Glutamatergic neuron (in vitro differentiated cells): ENCODE data around the gene OSGEPL1. TPM values are rescaled to one million over a fixed set of nuclear protein-coding genes. Genes with fewer than 3 reads are reported as not detected.
A peak's percentile ranks its signal among the peaks of the same experiment; 100 is the strongest.

Source experiments
- DNase-seq: peaks from one replicate; pipeline ENCODE4 v3.0.0; 2022
- H3K27ac Mint-ChIP-seq: one replicate; pipeline ENCODE4 v1.8.0; 2020; ENCODE audit warnings: mild to moderate bottlenecking, mixed read lengths, inconsistent platforms; ENCODE audit not compliant: unreplicated experiment
- H3K27me3 Mint-ChIP-seq: one replicate; pipeline ENCODE4 v1.8.0; 2020; ENCODE audit warnings: mild to moderate bottlenecking, moderate library complexity, mixed read lengths, inconsistent platforms; ENCODE audit not compliant: unreplicated experiment
- H3K36me3 Mint-ChIP-seq: one replicate; pipeline ENCODE4 v1.8.0; 2020; ENCODE audit warnings: mild to moderate bottlenecking, mixed read lengths, inconsistent platforms; ENCODE audit not compliant: unreplicated experiment
- H3K4me1 Mint-ChIP-seq: one replicate; pipeline ENCODE4 v1.8.0; 2020; ENCODE audit warnings: mild to moderate bottlenecking, low read depth, mixed read lengths, inconsistent platforms; ENCODE audit not compliant: unreplicated experiment
- H3K4me3 Mint-ChIP-seq: one replicate; pipeline ENCODE4 v1.8.0; 2020; ENCODE audit warnings: mild to moderate bottlenecking, mixed read lengths, inconsistent platforms; ENCODE audit not compliant: unreplicated experiment
- H3K9me3 Mint-ChIP-seq: one replicate; pipeline ENCODE4 v1.8.0; 2020; ENCODE audit warnings: mild to moderate bottlenecking, moderate library complexity, mixed read lengths, inconsistent platforms; ENCODE audit not compliant: unreplicated experiment
- total RNA-seq: library from RNA; stranded (reverse); fragmentation: NEBNext Ultra II Directional; extraction: Animal tissue kit (Norgen Biotek cat#: 25700); gene quantifications from one replicate; pipeline ENCODE4 v1.2.1, GENCODE V29; 2021; ENCODE audit not compliant: unreplicated experiment
- TF ChIP-seq, protein P1 (sequence below): fragments of 200-600 bp; sonication (generic); IDR thresholded peaks from one replicate; pipeline ENCODE4 v1.5.0; 2021; ENCODE audit not compliant: partially characterized antibody, unreplicated experiment

Gene OSGEPL1
- total RNA-seq, 1 donor from 2014 or later: 12.5 TPM

GRCh38 chr2:189698020-189698887, 64.3 kb downstream of the OSGEPL1 start:
- no peaks in the 10 kb centered on the region for H3K9me3 Mint-ChIP-seq
- H3K36me3 Mint-ChIP-seq: no peaks in the 10 kb centered on the region
- TF ChIP-seq, protein P1, sequence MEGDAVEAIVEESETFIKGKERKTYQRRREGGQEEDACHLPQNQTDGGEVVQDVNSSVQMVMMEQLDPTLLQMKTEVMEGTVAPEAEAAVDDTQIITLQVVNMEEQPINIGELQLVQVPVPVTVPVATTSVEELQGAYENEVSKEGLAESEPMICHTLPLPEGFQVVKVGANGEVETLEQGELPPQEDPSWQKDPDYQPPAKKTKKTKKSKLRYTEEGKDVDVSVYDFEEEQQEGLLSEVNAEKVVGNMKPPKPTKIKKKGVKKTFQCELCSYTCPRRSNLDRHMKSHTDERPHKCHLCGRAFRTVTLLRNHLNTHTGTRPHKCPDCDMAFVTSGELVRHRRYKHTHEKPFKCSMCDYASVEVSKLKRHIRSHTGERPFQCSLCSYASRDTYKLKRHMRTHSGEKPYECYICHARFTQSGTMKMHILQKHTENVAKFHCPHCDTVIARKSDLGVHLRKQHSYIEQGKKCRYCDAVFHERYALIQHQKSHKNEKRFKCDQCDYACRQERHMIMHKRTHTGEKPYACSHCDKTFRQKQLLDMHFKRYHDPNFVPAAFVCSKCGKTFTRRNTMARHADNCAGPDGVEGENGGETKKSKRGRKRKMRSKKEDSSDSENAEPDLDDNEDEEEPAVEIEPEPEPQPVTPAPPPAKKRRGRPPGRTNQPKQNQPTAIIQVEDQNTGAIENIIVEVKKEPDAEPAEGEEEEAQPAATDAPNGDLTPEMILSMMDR: peak; percentile 71
- H3K4me3 Mint-ChIP-seq: no peak overlapping the region
- H3K27me3 Mint-ChIP-seq: no peaks in the 10 kb centered on the region
- no peaks in the 10 kb centered on the region for H3K4me1 Mint-ChIP-seq
- no peak overlapping the region for H3K27ac Mint-ChIP-seq
- DNase-seq: no peak

Other genes with a start within 250 kb of the OSGEPL1 start
- gene SLC40A1, start 182.0 kb downstream of the OSGEPL1 start, total RNA-seq: 0.56 TPM
- gene ASNSD1, start 101.3 kb downstream of the OSGEPL1 start, total RNA-seq: 39.9 TPM
- gene ANKAR, start 88.1 kb downstream of the OSGEPL1 start, total RNA-seq: 3.6 TPM
- gene ORMDL1, start 21.5 kb upstream of the OSGEPL1 start, total RNA-seq: 55.1 TPM
- gene PMS1, start 21.7 kb upstream of the OSGEPL1 start, total RNA-seq: 45.0 TPM